B cell (primary cell): Measurements from ENCODE around the gene CC2D2A.

ENCODE experiments used
- EZH2 ChIP-seq: IDR thresholded peaks from 2 replicates; pipeline ENCODE4 v1.6.1; 2012; ENCODE audit warnings: borderline replicate concordance, low read depth, mild to moderate bottlenecking, moderate library complexity, low read length; ENCODE audit not compliant: insufficient read depth, poor library complexity, severe bottlenecking
- TF ChIP-seq, protein P1 (sequence below): fragments of 200-600 bp; IDR thresholded peaks from one replicate; pipeline ENCODE4 v1.8.0; 2022; ENCODE audit warnings: antibody characterized with exemption, mild to moderate bottlenecking

DNA sequence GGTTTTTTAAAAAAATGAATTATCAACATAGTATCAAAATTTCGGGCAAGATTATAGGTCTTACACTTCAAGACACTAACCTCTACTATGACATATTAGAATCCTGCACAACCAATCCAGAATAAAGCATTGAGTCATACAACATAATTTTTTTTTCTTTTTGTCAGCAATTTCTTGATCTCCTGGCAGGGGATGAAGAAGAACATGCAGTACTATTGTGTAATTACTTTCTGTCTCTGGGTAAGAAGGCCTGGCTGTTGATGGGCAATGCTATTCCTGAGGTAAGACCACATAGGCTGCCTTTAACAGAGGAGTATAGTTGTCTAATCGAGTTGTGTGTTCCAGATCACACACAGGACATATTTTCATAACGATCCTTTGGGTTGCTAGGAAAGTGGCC lies 118.0 kb downstream of the CC2D2A start:
- TF ChIP-seq, protein P1, sequence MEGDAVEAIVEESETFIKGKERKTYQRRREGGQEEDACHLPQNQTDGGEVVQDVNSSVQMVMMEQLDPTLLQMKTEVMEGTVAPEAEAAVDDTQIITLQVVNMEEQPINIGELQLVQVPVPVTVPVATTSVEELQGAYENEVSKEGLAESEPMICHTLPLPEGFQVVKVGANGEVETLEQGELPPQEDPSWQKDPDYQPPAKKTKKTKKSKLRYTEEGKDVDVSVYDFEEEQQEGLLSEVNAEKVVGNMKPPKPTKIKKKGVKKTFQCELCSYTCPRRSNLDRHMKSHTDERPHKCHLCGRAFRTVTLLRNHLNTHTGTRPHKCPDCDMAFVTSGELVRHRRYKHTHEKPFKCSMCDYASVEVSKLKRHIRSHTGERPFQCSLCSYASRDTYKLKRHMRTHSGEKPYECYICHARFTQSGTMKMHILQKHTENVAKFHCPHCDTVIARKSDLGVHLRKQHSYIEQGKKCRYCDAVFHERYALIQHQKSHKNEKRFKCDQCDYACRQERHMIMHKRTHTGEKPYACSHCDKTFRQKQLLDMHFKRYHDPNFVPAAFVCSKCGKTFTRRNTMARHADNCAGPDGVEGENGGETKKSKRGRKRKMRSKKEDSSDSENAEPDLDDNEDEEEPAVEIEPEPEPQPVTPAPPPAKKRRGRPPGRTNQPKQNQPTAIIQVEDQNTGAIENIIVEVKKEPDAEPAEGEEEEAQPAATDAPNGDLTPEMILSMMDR, result no peak
- no peak for TF ChIP-seq EZH2
